ENCODE measurements around the gene TTI1.

GRCh38 chr20:38050686-38051085 lies 17.4 kb upstream of the TTI1 start:
- no peak for TF ChIP-seq ATF3 (IDR thresholded peaks at IDR 0.05)
- no peak for TF ChIP-seq SP1 (IDR thresholded peaks at IDR 0.05; ENCODE audit: low read depth)
- no peak for TF ChIP-seq CTCF (IDR thresholded peaks at IDR 0.05 in 2 of 3, conservative IDR thresholded peaks at IDR 0.05 in 1 of 3; ENCODE audit: borderline replicate concordance in 1 of 3, insufficient read depth in 1 of 3, low read depth in 2 of 3, low read length in 2 of 3)
- no peak for TF ChIP-seq JUND (IDR thresholded peaks at IDR 0.05)
- TF ChIP-seq POLR2AphosphoS5 (IDR thresholded peaks at IDR 0.05; ENCODE audit: low read depth, low read length): no peak
- no peak for TF ChIP-seq ELF1 (IDR thresholded peaks at IDR 0.05; ENCODE audit: borderline replicate concordance, low read depth)
- no peak for TF ChIP-seq REST (IDR thresholded peaks at IDR 0.05; ENCODE audit: low read depth)
- TF ChIP-seq SRF (IDR thresholded peaks at IDR 0.05; ENCODE audit: low read depth): no peak
- no peak for TF ChIP-seq POLR2A (IDR thresholded peaks at IDR 0.05; ENCODE audit: borderline replicate concordance, extremely low read depth, insufficient read depth, insufficient read length)
- no peak for TF ChIP-seq YY1 (IDR thresholded peaks at IDR 0.05; ENCODE audit: extremely low read depth, insufficient replicate concordance, low read depth, low read length)
- TF ChIP-seq RAD21 (IDR thresholded peaks at IDR 0.05; ENCODE audit: low read depth): no peak
- TF ChIP-seq CEBPB (IDR thresholded peaks at IDR 0.05; ENCODE audit: low read depth): no peak
- no peak for TF ChIP-seq MAX (IDR thresholded peaks at IDR 0.05)
- TF ChIP-seq EZH2 (IDR thresholded peaks at IDR 0.05): no peak
